HS-5 (cell line): ENCODE results near the gene COL18A1.

Experiments
- DNase-seq: peaks from one replicate; pipeline ENCODE4 v3.0.0-alpha.2; 2012; ENCODE audit warnings: low read depth

The COL18A1 gene

GRCh38 chr21:45507888-45508508 is 103.0 kb downstream of the COL18A1 start:
- DNase-seq, result no peak

- no peak for DNase-seq
Observed at GRCh38 chr21:45508607-45509565, 103.9 kb downstream of the COL18A1 start.

- no peak for DNase-seq
Observed at GRCh38 chr21:45509566-45510465, 104.9 kb downstream of the COL18A1 start.

- DNase-seq, result no peak
Observed at GRCh38 chr21:45510466-45510955, 105.5 kb downstream of the COL18A1 start.

GRCh38 chr21:45511007-45511406 is 106.0 kb downstream of the COL18A1 start:
- no peak for DNase-seq

GRCh38 chr21:45511661-45512431 is 106.9 kb downstream of the COL18A1 start:
- no peak for DNase-seq

GRCh38 chr21:45512626-45513002 is 107.6 kb downstream of the COL18A1 start:
- no peak for DNase-seq

GRCh38 chr21:45513003-45513717 is 108.2 kb downstream of the COL18A1 start:
- DNase-seq, result no peak

- DNase-seq, result no peak
Observed at GRCh38 chr21:45513741-45514310, 108.9 kb downstream of the COL18A1 start.

GRCh38 chr21:45514311-45515021 is 109.5 kb downstream of the COL18A1 start:
- DNase-seq, result no peak

- DNase-seq, result no peak
Observed at GRCh38 chr21:45515241-45516061, 110.5 kb downstream of the COL18A1 start.

GRCh38 chr21:45516071-45516670 is 111.2 kb downstream of the COL18A1 start:
- no peak for DNase-seq

- no peak for DNase-seq
Observed at GRCh38 chr21:45516671-45517151, 111.7 kb downstream of the COL18A1 start.

GRCh38 chr21:45517249-45518065 is 112.5 kb downstream of the COL18A1 start:
- DNase-seq, result no peak

GRCh38 chr21:45518742-45519141 is 113.8 kb downstream of the COL18A1 start:
- no peak for DNase-seq

- no peak for DNase-seq
Observed at GRCh38 chr21:45519182-45519581, 114.2 kb downstream of the COL18A1 start.

- no peak for DNase-seq
Observed at GRCh38 chr21:45521241-45521640, 116.3 kb downstream of the COL18A1 start.
